Measurements from ENCODE around the gene CCR4.
"Not testable (repeated sequence)": the region's sequence is repeated elsewhere in the genome, so short reads cannot be mapped to it uniquely, and the experiment has no call there.

The CCR4 gene

DNA sequence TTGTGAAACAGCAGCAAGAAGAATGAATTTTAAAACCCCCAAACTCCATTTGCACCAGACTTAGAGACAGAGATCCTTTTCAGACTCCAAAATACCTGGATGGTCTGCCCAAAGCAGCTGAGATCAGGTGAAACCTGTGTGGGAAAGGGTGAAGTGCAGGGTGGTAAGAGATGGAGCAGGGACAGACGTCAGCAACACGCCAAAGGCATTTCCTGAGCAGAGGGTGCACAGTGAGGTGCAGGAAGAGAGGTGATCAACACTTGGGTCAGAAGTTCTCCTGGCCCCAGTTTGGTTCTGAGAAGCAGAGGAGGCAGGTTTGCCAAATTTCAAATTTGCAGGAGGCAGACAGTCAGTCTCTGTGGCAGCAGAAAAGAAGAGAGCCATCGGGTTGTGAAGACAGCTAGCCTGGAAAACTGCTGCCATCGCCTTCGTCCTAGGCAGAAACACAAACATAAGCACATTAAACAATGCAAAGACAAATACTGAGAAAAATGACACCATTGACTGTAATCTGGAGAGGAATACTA lies 9.8 kb downstream of the CCR4 start:
- DNase-seq (no peak), ATAC-seq (replicated peaks) (peak in 1 of 2 donors; percentile 33)
- Mint-ChIP-seq H3K9me3 (peaks cover 8 to 10% of the 10 kb centered on the region in 2 donors), H3K36me3 (peaks cover 10 to 14% of the 10 kb centered on the region in 2 donors), H3K27me3 (peaks cover 0 to 4% of the 10 kb centered on the region in 2 donors), H3K4me1 (peaks cover 6 to 13% of the 10 kb centered on the region in 2 donors), H3K27ac (no peak overlapping the region), H3K4me3 (no peak overlapping the region)

DNA sequence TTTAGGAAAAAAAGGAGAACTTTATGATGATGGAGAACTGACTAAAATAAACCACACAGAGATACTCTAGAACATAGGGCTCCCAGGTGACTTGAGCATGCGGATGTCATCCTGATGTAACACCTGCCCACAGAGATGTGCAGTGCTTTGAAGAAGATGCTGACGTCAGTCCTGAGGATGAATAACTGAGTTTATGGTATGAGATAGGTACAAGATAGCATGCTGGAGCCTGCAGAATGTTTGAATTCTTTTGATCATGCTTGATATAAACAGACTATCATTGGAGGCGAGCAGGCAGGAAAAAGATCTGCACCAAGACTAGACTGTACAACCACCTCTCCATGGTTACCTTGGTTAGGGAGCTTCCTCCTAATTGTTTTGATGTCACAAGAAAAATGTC lies 12.4 kb downstream of the CCR4 start:
- Mint-ChIP-seq H3K4me1 (peaks cover 6 to 13% of the 10 kb centered on the region in 2 donors), H3K27me3 (no peaks in the 10 kb centered on the region), H3K36me3 (peaks cover 15 to 23% of the 10 kb centered on the region in 2 donors), H3K9me3 (peaks cover 16% of the 10 kb centered on the region in 2 donors), H3K4me3 (no peak overlapping the region), H3K27ac (no peak overlapping the region)
- ATAC-seq (replicated peaks) (no peak), DNase-seq (no peak)

DNA sequence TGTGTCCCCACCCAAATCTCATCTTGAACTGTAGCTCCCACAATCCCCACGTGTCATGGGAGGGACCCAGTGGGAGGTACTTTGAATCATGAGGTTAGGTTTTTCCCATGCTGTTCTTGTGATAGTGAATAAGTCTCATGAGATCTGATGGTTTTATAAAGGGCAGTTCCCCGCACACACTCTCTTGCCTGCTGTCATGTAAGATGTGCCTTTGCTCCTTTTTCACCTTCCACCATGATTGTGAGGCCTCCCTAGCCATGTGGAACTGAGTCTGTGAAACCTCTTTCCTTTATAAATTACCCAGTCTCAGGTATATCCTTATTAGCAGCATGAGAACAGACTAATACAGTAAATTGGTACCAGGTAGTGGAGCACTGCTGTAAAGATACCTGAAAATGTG lies 13.3 kb downstream of the CCR4 start:
- not testable (repeated sequence) for H3K27ac Mint-ChIP-seq; DNase-seq; H3K27me3 Mint-ChIP-seq; ATAC-seq (replicated peaks); H3K4me3 Mint-ChIP-seq
- Mint-ChIP-seq H3K9me3 (peaks cover 16% of the 10 kb centered on the region in 2 donors), H3K36me3 (peaks cover 15 to 23% of the 10 kb centered on the region in 2 donors), H3K4me1 (peaks cover 6 to 13% of the 10 kb centered on the region in 2 donors)

DNA sequence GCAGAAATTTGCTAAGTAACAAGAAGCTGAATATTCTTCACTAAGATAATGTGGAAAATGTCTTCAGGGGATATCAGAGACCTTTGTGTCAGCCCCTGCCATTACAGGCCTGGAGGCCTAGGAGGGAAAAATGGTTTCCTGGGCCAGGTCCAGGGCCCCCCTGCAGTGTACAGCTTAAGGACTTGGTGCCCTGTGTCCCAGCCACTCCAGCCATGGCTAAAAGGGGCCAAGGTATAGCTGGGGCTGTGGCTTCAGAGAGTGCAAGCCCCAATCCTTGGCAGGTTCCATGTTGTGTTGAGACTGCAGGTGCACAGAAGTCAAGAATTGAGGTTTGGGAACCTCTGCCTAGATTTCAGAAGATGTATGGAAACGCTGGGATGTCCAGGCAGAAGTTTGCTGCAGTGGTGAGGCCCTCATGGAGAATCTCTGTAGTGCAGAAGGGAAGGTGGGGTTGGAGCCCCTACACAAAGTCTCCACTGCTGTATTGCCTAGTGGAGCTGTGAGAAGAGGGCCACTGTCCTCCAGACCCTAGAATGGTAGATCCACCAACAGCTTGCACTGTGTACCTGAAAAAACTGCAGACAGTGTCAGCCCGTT lies 14.3 kb downstream of the CCR4 start:
- not testable (repeated sequence) for H3K27ac Mint-ChIP-seq; ATAC-seq (replicated peaks); H3K4me1 Mint-ChIP-seq; H3K4me3 Mint-ChIP-seq; DNase-seq; H3K27me3 Mint-ChIP-seq
- peaks cover 14 to 23% of the 10 kb centered on the region in 2 donors for H3K36me3 Mint-ChIP-seq
- peaks cover 16% of the 10 kb centered on the region in 2 donors for H3K9me3 Mint-ChIP-seq

DNA sequence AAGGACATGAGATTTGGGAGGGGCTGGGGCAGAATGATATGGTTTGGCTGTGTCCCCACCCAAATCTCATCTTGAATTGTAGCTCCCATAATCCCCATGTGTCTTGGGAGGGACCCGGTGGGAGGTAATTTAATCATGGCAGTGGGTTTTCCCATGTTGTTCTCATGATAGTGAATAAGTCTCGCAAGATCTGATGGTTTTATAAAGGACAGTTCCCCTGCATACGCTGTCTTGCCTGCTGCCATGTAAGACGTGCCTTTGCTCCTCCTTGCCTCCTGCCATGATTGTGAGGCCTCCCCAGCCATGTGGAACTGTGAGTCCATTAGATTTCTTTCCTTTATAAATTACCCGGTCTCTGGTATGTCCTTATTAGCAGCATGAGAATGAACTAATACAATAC lies 15.2 kb downstream of the CCR4 start:
- H3K27ac Mint-ChIP-seq; ATAC-seq (replicated peaks): not testable (repeated sequence)
- peaks cover 16% of the 10 kb centered on the region in 2 donors for H3K9me3 Mint-ChIP-seq

DNA sequence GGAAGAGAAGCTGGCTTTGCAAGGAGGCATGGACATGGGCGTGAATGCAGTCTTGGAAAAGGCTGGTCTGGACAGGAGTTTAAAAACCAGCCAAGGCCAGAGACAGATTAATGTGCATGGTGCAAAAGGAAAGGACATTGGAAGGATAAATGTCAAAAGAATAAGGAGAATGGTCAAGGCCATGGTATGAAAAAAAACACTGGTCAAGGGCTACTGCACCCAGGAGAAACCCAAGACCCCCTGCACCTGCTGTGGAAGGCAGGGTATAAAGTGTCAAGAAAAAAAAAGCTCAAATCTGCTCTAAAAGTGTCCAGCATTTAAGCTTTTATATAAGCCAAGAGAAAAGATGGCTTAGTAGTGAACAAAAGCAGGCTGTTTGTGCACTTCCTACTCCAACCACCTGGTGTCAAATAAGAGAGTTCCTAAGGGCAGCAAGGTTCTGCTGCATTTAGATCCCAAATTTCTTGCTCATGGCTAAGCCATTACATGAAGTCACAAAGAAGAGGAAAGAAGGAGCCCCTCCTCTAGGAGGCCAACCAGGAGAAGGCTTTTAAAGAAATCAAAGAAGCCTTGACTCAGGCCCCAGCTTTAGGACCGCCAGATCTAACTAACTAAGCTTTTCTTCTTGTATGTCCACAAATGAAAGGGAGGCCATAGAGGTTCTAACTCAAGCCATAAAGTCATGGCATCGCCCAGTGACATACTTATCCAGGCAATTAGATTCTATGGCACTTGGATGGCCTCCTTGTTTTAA lies 16.9 kb downstream of the CCR4 start:
- Mint-ChIP-seq H3K27me3 (no peaks in the 10 kb centered on the region), H3K4me3 (no peak overlapping the region), H3K4me1 (no peaks in the 10 kb centered on the region), H3K36me3 (peaks cover 14 to 23% of the 10 kb centered on the region in 2 donors), H3K27ac (no peak overlapping the region), H3K9me3 (peaks cover 16% of the 10 kb centered on the region in 2 donors)
- DNase-seq, result no peak
- ATAC-seq (replicated peaks), result no peak

More for the DNA sequence above, 15.2 kb downstream of the CCR4 start:
- H3K4me1 Mint-ChIP-seq, H3K27me3 Mint-ChIP-seq, H3K4me3 Mint-ChIP-seq, DNase-seq: not testable (repeated sequence)
- H3K36me3 Mint-ChIP-seq, result peaks cover 14 to 23% of the 10 kb centered on the region in 2 donors

DNA sequence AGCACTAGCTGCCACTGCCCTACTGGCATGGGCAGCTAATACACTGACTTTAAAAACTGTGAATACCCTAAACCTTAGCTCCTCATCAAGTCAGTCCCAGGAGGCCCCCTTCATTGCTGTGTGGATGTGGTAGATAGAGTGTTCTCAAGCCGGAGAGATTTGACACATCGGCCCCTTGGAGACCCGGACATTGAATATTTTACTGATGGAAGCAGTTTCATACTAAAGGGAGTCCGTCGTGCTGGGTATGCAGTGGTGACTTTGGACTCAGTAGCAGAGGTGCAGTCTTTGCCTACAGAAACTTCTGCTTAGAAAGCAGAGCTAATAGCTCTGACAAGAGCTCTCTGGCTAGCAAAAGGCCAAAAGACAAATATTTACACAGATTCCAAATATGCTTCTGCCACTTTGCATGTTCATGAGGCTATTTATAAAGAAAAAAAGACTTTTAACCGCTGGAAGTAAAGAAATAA lies 17.5 kb downstream of the CCR4 start:
- Mint-ChIP-seq H3K4me3 (no peak overlapping the region), H3K4me1 (peaks cover 0 to 2% of the 10 kb centered on the region in 2 donors), H3K27ac (no peak overlapping the region), H3K27me3 (no peaks in the 10 kb centered on the region), H3K9me3 (peaks cover 16% of the 10 kb centered on the region in 2 donors), H3K36me3 (peaks cover 14 to 23% of the 10 kb centered on the region in 2 donors)
- DNase-seq, result no peak
- no peak for ATAC-seq (replicated peaks)

DNA sequence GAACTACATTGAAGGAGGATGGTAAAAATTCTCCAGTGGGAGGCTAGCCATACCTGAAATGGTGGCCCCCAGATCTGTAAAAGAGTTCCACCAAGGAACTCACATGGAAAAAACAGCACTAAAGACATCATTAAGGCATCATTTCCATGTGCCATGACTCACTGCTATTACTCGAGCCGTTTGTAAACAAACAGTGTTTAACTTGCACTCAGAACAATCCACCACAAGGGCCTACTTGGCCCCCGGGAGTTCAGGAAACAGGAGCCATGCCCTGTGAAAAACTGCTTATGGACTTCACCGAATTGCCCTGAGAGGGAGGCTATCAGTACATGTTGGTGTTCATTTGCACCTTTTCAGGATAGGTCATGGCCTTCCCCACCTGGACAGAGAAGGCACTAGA lies 18.2 kb downstream of the CCR4 start:
- Mint-ChIP-seq H3K27me3 (no peaks in the 10 kb centered on the region), H3K4me1 (peaks cover 0 to 4% of the 10 kb centered on the region in 2 donors), H3K4me3 (no peak overlapping the region), H3K36me3 (peaks cover 13 to 23% of the 10 kb centered on the region in 2 donors), H3K9me3 (peaks cover 16% of the 10 kb centered on the region in 2 donors), H3K27ac (no peak overlapping the region)
- DNase-seq (no peak), ATAC-seq (replicated peaks) (no peak)

DNA sequence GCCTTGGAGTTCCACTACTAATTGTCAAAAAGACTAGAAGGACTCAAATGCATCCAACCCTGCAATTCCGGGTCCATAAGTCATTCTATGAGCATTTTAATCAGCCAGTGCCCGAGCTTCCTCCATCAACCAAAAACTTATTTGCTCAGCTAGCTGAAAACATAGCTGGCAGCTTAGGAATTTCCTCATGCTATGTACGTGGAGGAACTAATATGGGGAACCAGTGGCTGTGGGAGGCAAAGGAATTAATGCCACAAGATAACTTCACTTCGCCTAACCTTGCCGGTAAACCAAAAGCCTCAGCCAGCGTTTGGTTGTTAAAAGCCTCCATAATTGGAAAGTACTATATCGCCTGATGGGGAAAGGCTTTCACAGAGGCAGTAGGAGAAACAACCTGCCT lies 19.8 kb downstream of the CCR4 start:
- H3K27ac Mint-ChIP-seq; H3K4me3 Mint-ChIP-seq; H3K9me3 Mint-ChIP-seq; DNase-seq; H3K27me3 Mint-ChIP-seq; ATAC-seq (replicated peaks); H3K36me3 Mint-ChIP-seq; H3K4me1 Mint-ChIP-seq: not testable (repeated sequence)

DNA sequence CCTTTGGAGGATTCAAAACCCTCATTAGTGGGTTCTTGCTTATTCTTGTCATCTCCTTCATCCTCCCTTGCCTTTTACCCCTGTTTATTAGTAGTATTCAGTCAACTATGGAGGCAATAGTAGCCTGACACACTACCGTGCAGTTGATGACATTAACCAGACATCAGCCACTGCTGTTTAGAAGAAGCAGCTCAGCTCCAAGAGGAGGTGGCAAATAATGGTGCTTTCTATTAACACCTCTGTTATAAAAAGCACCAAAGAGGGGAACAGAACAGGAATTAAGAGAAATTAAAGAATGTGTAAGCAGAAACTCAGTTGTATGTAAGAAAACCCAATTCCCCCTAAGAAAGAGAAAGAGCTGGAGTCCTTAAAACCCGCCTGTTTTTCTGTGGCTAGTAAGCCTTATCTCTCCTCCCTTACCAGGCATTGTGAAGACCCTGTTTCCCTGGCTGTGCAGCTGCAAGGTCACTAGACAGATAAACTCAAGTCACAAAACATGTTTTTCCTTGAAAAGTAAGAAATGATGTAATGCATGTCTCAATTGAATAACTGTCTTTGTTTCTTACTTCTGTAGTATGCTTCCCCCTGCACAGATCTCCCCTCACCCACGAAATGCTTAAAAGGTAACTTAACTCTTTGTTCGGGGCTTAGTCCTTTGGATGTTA lies 21.2 kb downstream of the CCR4 start:
- no peak overlapping the region for H3K27ac Mint-ChIP-seq
- no peak for DNase-seq
- H3K27me3 Mint-ChIP-seq, result no peaks in the 10 kb centered on the region
- H3K36me3 Mint-ChIP-seq, result no peaks in the 10 kb centered on the region
- H3K4me3 Mint-ChIP-seq, result no peak overlapping the region
- peaks cover 7% of the 10 kb centered on the region in 2 donors for H3K4me1 Mint-ChIP-seq
- H3K9me3 Mint-ChIP-seq, result no peaks in the 10 kb centered on the region
- no peak for ATAC-seq (replicated peaks)

DNA sequence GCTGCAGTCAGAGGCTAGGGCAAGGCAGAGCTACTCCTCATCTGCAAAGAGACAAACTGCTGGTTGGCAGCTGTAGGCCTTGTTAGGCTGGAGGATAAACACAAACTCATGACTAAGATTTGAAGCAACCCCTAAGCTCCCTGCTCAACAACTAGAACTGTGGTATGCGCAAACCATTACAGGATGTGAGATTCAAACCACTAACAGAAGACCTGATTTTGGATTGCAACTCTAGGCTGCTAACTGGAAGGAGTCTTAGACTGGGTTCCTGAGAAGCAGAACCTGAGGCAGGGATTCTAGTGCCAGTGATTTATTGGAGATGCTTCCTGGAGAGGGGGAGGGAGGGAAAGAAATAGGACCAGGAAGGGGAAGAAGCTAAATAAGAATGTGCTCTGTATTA lies 22.5 kb downstream of the CCR4 start:
- peaks cover 0 to 4% of the 10 kb centered on the region in 2 donors for H3K27me3 Mint-ChIP-seq
- H3K9me3 Mint-ChIP-seq, result no peaks in the 10 kb centered on the region
- H3K4me1 Mint-ChIP-seq, result peaks cover 7% of the 10 kb centered on the region in 2 donors
- no peak overlapping the region for H3K27ac Mint-ChIP-seq
- ATAC-seq (replicated peaks) (peak; percentile 55 to 68), DNase-seq (no peak)
- H3K4me3 Mint-ChIP-seq, result no peak overlapping the region
- no peaks in the 10 kb centered on the region for H3K36me3 Mint-ChIP-seq

DNA sequence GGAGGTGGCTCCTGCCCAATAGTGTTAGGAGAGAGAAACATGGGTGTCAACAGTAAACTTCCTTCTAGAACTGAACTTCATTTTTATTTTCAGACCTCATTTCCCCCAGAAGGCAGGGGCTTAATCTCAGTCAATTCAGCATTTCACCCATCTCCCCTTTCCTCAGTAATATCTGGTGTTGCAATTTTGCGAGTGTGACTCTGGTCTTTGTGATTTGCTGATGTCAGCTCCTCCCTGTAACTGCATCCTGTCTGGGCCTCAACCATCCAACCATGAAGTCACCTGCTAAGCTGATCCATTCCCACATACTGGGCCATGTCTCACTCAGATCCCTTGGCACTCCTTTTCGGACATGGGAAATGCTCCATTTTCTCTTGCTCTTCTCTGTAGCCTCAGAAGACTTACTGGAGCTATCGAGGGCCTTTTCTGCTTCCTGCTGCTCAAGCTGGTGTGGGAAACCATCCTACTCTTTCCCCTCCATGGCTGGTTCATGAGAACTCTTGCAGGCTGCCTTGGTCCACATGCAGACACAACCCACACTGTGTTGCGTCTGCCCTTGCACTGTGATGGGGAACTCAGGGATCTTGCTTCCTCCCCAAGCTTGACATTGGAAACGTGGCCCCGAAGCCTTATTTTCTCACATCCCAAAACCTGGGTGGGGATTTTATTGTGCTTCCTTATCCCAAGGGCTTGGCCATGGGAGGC lies 24.6 kb downstream of the CCR4 start:
- H3K9me3 Mint-ChIP-seq, result no peaks in the 10 kb centered on the region
- no peak for DNase-seq
- H3K4me3 Mint-ChIP-seq, result no peak overlapping the region
- H3K27me3 Mint-ChIP-seq, result peaks cover 0 to 4% of the 10 kb centered on the region in 2 donors
- no peaks in the 10 kb centered on the region for H3K36me3 Mint-ChIP-seq
- peaks cover 7% of the 10 kb centered on the region in 2 donors for H3K4me1 Mint-ChIP-seq
- ATAC-seq (replicated peaks), result no peak
- no peak overlapping the region for H3K27ac Mint-ChIP-seq

DNA sequence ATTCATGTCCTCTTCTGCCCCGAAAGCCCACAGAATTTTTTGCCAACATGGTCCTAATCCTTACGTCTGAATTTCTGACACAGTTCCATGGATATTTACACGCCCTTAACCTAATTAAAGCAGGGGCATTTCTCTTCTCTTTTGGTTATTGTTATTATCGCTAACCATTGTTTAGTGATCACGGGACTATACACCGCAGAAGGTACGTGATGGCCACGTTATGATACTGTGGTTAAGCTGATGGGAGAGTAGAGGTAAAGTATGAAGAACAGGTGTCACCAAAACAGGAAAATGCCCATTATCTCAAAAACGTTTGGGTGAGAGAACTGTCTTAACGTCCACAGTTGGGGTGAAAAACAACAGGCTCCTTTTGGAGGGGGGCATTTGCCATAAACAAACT lies 26.4 kb downstream of the CCR4 start:
- H3K27ac Mint-ChIP-seq, result no peak overlapping the region
- H3K9me3 Mint-ChIP-seq, result no peaks in the 10 kb centered on the region
- DNase-seq, result no peak
- ATAC-seq (replicated peaks), result no peak
- H3K4me1 Mint-ChIP-seq, result peaks cover 7% of the 10 kb centered on the region in 2 donors
- no peaks in the 10 kb centered on the region for H3K36me3 Mint-ChIP-seq
- peaks cover 0 to 4% of the 10 kb centered on the region in 2 donors for H3K27me3 Mint-ChIP-seq
- H3K4me3 Mint-ChIP-seq, result no peak overlapping the region

DNA sequence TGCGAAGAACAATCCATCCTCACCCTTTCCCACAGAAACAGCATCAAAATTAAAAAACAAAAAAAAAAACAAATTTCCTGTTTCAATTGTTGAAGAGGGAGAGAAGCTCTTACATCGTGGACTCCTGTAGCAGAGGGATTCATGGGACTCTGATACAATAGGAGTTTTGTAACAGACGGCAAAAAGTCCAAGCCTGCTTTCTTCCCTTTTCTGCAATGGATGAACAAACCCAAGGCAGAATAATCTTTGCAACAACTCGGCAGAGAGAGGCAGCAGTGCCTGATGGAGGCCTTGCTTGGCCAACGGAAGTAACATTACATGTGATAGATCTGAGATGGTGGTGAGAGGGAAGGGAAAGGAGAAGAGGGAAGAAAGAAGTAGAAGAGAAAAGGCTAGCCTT lies 26.9 kb downstream of the CCR4 start:
- Mint-ChIP-seq H3K36me3 (no peaks in the 10 kb centered on the region), H3K4me1 (peaks cover 7% of the 10 kb centered on the region in 2 donors), H3K4me3 (no peak overlapping the region), H3K27me3 (peaks cover 0 to 4% of the 10 kb centered on the region in 2 donors), H3K27ac (no peak overlapping the region), H3K9me3 (no peaks in the 10 kb centered on the region)
- ATAC-seq (replicated peaks), result no peak
- DNase-seq, result no peak
